GM23338 (cell line): ENCODE results near the gene CYP46A1. TPM values are rescaled to one million over a fixed set of nuclear protein-coding genes. Genes with fewer than 3 reads are reported as not detected.

Experiments used
- ATAC-seq: fragments of 200-7000 bp; cut with Tn5 transposase; 3 replicates; pipeline ENCODE4 v1.9.1; 2020
- DNase-seq: peaks from one replicate; pipeline ENCODE4 v3.0.0-alpha.2; 2015; ENCODE audit warnings: low spot score
- H2AFZ ChIP-seq: fragments of 200-600 bp; sonication (generic); 2 replicates; pipeline ENCODE4 v1.8.0; 2016; ENCODE audit warnings: antibody characterized with exemption, mild to moderate bottlenecking, moderate library complexity
- H3F3A ChIP-seq: fragments of 200-600 bp; sonication (generic); replicated peaks from 2 replicates; pipeline ENCODE4 v1.8.0; 2017; ENCODE audit warnings: antibody characterized with exemption, mixed run types, low read depth
- H3K27ac ChIP-seq: fragments of 200-600 bp; sonication (generic); 2 replicates; pipeline ENCODE4 v1.6.1; 2016; ENCODE audit warnings: low read depth
- H3K27me3 ChIP-seq: fragments of 200-600 bp; sonication (generic); 2 replicates; pipeline ENCODE4 v1.8.0; 2016; ENCODE audit warnings: mild to moderate bottlenecking, mixed run types, moderate library complexity; ENCODE audit not compliant: insufficient read depth
- H3K36me3 ChIP-seq: fragments of 200-600 bp; sonication (generic); 2 replicates; pipeline ENCODE4 v1.8.0; 2016; ENCODE audit warnings: mild to moderate bottlenecking; ENCODE audit not compliant: insufficient read depth
- H3K4me1 ChIP-seq: fragments of 200-600 bp; sonication (generic); 2 replicates; pipeline ENCODE4 v1.8.0; 2016; ENCODE audit warnings: mild to moderate bottlenecking, moderate library complexity; ENCODE audit not compliant: insufficient read depth
- H3K4me2 ChIP-seq: fragments of 200-600 bp; sonication (generic); 2 replicates; pipeline ENCODE4 v1.7.1; 2017; ENCODE audit warnings: mixed run types
- H3K4me3 ChIP-seq: fragments of 200-600 bp; sonication (generic); 2 replicates; pipeline ENCODE4 v1.6.1; 2016; ENCODE audit warnings: mixed run types
- H3K79me2 ChIP-seq: fragments of 200-600 bp; sonication (generic); replicated peaks from 2 replicates; pipeline ENCODE4 v1.8.0; 2017; ENCODE audit warnings: mild to moderate bottlenecking; ENCODE audit not compliant: insufficient read depth
- H3K9me2 ChIP-seq: fragments of 200-600 bp; sonication (generic); 2 replicates; pipeline ENCODE4 v1.8.0; 2017; ENCODE audit not compliant: insufficient read depth
- H4K20me1 ChIP-seq: fragments of 200-600 bp; sonication (generic); replicated peaks from 2 replicates; pipeline ENCODE4 v1.8.0; 2017; ENCODE audit warnings: mild to moderate bottlenecking; ENCODE audit not compliant: insufficient read depth
- H3K27ac Mint-ChIP-seq: 2 replicates; pipeline ENCODE4 v1.8.0; 2020; ENCODE audit warnings: inconsistent platforms, mild to moderate bottlenecking, moderate library complexity, mixed read lengths
- H3K27me3 Mint-ChIP-seq: 3 replicates; pipeline ENCODE4 v1.8.0; 2022; ENCODE audit warnings: low read depth, mild to moderate bottlenecking, moderate library complexity, mixed read lengths, inconsistent platforms; ENCODE audit not compliant: insufficient read depth, poor library complexity
- H3K36me3 Mint-ChIP-seq: 3 replicates; pipeline ENCODE4 v1.8.0; 2021; ENCODE audit warnings: low read depth, mild to moderate bottlenecking, inconsistent platforms, moderate library complexity, mixed read lengths
- H3K4me1 Mint-ChIP-seq: 3 replicates; pipeline ENCODE4 v1.8.0; 2020; ENCODE audit warnings: mild to moderate bottlenecking, inconsistent platforms, mixed read lengths
- H3K4me3 Mint-ChIP-seq: 3 replicates; pipeline ENCODE4 v1.8.0; 2021; ENCODE audit warnings: moderate library complexity, mild to moderate bottlenecking, inconsistent platforms, mixed read lengths
- H3K9me3 Mint-ChIP-seq: 3 replicates; pipeline ENCODE4 v1.8.0; 2020; ENCODE audit warnings: moderate library complexity, mild to moderate bottlenecking, inconsistent platforms, mixed read lengths
- CREB1 ChIP-seq: fragments of 250-450 bp; sonication (Bioruptor Pico); IDR thresholded peaks from 2 replicates; pipeline ENCODE4 v1.5.0; 2020; ENCODE audit warnings: low read depth, mild to moderate bottlenecking, moderate library complexity
- EZH2 ChIP-seq: fragments of 200-600 bp; sonication (generic); IDR thresholded peaks from one replicate; pipeline ENCODE4 v1.8.0; 2017; ENCODE audit warnings: antibody characterized with exemption, mild to moderate bottlenecking, low read depth; ENCODE audit not compliant: unreplicated experiment
- EZH2phosphoT487 ChIP-seq: fragments of 200-600 bp; sonication (generic); IDR thresholded peaks from one replicate; pipeline ENCODE4 v1.8.1; 2018; ENCODE audit warnings: antibody characterized with exemption; ENCODE audit not compliant: unreplicated experiment
- NANOG ChIP-seq: IDR thresholded peaks from 2 replicates; pipeline ENCODE4 v1.6.1; 2016; ENCODE audit warnings: antibody characterized with exemption, borderline replicate concordance
- REST ChIP-seq: IDR thresholded peaks from one replicate; pipeline ENCODE4 v1.6.1; 2018; ENCODE audit warnings: antibody characterized with exemption; ENCODE audit not compliant: unreplicated experiment
- ZNF114 ChIP-seq: fragments of 250-450 bp; sonication (Bioruptor Pico); IDR thresholded peaks from 2 replicates; pipeline ENCODE4 v1.5.0; 2020; ENCODE audit warnings: mild to moderate bottlenecking, moderate library complexity
- ZNF331 ChIP-seq: fragments of 250-450 bp; sonication (Bioruptor Pico); IDR thresholded peaks from 2 replicates; pipeline ENCODE4 v1.5.0; 2020; ENCODE audit warnings: low read depth, mild to moderate bottlenecking, moderate library complexity
- polyA plus RNA-seq: library from polyadenylated mRNA; unstranded; fragments of >200 nt; fragmentation: Nextera tagmentation; extraction: Ambion mirVana; gene quantifications from 2 replicates; pipeline ENCODE4 v1.2.1, GENCODE V29; 2016
- total RNA-seq: library from RNA; depleted of rRNA; stranded (reverse); fragments of >200 nt; shearing (Covaris generic); gene quantifications from 2 replicates; pipeline ENCODE4 v1.2.3, GENCODE V29; 2014
- TF ChIP-seq, protein P1 (sequence below): fragments of 250-450 bp; sonication (Bioruptor Pico); IDR thresholded peaks from 2 replicates; pipeline ENCODE4 v1.5.0; 2020; ENCODE audit warnings: mild to moderate bottlenecking, moderate library complexity
- TF ChIP-seq, protein P2 (sequence below), 2 experiments: fragments of 200-600 bp in 1 of 2; sonication (generic) in 1 of 2; conservative IDR thresholded peaks; 2 replicates each; pipeline versions ENCODE4 v1.5.1 to v1.6.1; 2016 to 2017; ENCODE audit warnings: antibody characterized with exemption in 2 of 2, low read depth in 2 of 2, mild to moderate bottlenecking in 2 of 2, moderate library complexity in 1 of 2

CYP46A1 gene
- total and polyA plus RNA-seq, 2 experiments from 2014 or later: 0.59 to 0.66 TPM

DNA sequence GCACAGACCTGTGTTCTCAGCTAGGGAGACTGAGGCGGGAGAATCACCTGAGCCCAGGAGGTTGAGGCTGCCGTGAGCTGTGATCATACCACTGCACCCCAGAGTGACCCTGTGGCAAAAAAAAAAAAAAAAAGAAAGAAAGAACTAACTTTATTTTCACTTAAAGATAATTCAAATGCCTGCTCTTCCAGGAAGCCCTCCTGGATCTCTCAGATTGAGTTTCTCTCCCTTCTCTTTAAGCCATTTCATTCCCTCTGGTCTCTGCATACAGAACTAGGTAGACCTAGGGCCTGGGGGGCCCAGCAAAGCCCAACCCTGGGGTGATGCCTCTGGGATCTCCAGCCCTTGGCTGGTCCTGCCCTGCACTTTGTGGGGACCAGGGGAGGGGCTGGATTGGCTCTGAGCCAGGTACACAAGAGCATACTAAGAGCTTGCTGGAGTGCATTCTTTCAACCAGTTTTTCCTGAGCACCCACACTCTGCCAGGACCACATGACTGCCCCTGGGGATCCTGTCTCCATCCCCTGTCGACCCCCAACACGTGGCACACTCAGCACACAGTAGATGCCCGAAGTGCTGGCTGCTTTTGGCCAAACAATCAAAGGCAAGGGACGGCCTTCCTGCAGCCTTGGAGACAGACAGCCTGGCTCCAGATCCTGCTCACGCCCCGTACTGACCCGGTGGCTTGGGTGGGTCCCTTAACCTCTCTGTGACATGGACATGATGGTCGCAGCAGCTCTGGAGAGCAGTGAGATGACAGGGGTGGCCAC, 52.7 kb downstream of the CYP46A1 start:
- no peak overlapping the region for H3K4me3 Mint-ChIP-seq
- H3K27me3 ChIP-seq: no peaks in the 10 kb centered on the region
- H3K79me2 ChIP-seq: no peaks in the 10 kb centered on the region
- H4K20me1 ChIP-seq: no peaks in the 10 kb centered on the region
- H3K36me3 ChIP-seq: no peaks in the 10 kb centered on the region
- TF ChIP-seq EZH2phosphoT487 (no peak), ZNF331 (CRISPR knock-in tag) (no peak)
- H3F3A ChIP-seq: no peaks in the 10 kb centered on the region
- H3K27ac ChIP-seq: no peak overlapping the region
- DNase-seq (no peak), ATAC-seq (no peak)
- no peak overlapping the region for H2AFZ ChIP-seq
- no peaks in the 10 kb centered on the region for H3K36me3 Mint-ChIP-seq
- H3K4me1 ChIP-seq: no peaks in the 10 kb centered on the region
- no peak overlapping the region for H3K4me3 ChIP-seq
- H3K27ac Mint-ChIP-seq: no peak overlapping the region
- H3K4me1 Mint-ChIP-seq: peaks cover 6% of the 10 kb centered on the region; the same call in 2 of the 3 replicates
- H3K9me3 Mint-ChIP-seq: no peaks in the 10 kb centered on the region; the same call in 1 of the 3 replicates
- peaks cover 12% of the 10 kb centered on the region for H3K27me3 Mint-ChIP-seq
- H3K4me2 ChIP-seq: no peak overlapping the region
- H3K9me2 ChIP-seq: no peaks in the 10 kb centered on the region

GRCh38 chr14:99737451-99737951, 53.4 kb downstream of the CYP46A1 start:
- Mint-ChIP-seq H3K4me3 (no peak overlapping the region), H3K27me3 (peaks cover 11% of the 10 kb centered on the region), H3K9me3 (peaks cover 3% of the 10 kb centered on the region), H3K4me1 (peaks cover 8% of the 10 kb centered on the region), H3K27ac (no peak overlapping the region), H3K36me3 (no peaks in the 10 kb centered on the region)
- no peaks in the 10 kb centered on the region for H4K20me1 ChIP-seq
- no peaks in the 10 kb centered on the region for H3K27me3 ChIP-seq
- H2AFZ ChIP-seq: no peak overlapping the region
- H3K4me3 ChIP-seq: no peak overlapping the region
- ATAC-seq (no peak), DNase-seq (no peak)
- no peak overlapping the region for H3K27ac ChIP-seq
- H3K4me1 ChIP-seq: no peaks in the 10 kb centered on the region
- no peaks in the 10 kb centered on the region for H3K79me2 ChIP-seq
- no peak overlapping the region for H3K4me2 ChIP-seq
- no peaks in the 10 kb centered on the region for H3K36me3 ChIP-seq
- no peaks in the 10 kb centered on the region for H3K9me2 ChIP-seq
- H3F3A ChIP-seq: no peaks in the 10 kb centered on the region
- TF ChIP-seq EZH2 (no peak), ZNF114 (CRISPR knock-in tag) (no peak), NANOG (no peak), CREB1 (CRISPR knock-in tag) (no peak), REST (no peak)
- TF ChIP-seq, protein P1, sequence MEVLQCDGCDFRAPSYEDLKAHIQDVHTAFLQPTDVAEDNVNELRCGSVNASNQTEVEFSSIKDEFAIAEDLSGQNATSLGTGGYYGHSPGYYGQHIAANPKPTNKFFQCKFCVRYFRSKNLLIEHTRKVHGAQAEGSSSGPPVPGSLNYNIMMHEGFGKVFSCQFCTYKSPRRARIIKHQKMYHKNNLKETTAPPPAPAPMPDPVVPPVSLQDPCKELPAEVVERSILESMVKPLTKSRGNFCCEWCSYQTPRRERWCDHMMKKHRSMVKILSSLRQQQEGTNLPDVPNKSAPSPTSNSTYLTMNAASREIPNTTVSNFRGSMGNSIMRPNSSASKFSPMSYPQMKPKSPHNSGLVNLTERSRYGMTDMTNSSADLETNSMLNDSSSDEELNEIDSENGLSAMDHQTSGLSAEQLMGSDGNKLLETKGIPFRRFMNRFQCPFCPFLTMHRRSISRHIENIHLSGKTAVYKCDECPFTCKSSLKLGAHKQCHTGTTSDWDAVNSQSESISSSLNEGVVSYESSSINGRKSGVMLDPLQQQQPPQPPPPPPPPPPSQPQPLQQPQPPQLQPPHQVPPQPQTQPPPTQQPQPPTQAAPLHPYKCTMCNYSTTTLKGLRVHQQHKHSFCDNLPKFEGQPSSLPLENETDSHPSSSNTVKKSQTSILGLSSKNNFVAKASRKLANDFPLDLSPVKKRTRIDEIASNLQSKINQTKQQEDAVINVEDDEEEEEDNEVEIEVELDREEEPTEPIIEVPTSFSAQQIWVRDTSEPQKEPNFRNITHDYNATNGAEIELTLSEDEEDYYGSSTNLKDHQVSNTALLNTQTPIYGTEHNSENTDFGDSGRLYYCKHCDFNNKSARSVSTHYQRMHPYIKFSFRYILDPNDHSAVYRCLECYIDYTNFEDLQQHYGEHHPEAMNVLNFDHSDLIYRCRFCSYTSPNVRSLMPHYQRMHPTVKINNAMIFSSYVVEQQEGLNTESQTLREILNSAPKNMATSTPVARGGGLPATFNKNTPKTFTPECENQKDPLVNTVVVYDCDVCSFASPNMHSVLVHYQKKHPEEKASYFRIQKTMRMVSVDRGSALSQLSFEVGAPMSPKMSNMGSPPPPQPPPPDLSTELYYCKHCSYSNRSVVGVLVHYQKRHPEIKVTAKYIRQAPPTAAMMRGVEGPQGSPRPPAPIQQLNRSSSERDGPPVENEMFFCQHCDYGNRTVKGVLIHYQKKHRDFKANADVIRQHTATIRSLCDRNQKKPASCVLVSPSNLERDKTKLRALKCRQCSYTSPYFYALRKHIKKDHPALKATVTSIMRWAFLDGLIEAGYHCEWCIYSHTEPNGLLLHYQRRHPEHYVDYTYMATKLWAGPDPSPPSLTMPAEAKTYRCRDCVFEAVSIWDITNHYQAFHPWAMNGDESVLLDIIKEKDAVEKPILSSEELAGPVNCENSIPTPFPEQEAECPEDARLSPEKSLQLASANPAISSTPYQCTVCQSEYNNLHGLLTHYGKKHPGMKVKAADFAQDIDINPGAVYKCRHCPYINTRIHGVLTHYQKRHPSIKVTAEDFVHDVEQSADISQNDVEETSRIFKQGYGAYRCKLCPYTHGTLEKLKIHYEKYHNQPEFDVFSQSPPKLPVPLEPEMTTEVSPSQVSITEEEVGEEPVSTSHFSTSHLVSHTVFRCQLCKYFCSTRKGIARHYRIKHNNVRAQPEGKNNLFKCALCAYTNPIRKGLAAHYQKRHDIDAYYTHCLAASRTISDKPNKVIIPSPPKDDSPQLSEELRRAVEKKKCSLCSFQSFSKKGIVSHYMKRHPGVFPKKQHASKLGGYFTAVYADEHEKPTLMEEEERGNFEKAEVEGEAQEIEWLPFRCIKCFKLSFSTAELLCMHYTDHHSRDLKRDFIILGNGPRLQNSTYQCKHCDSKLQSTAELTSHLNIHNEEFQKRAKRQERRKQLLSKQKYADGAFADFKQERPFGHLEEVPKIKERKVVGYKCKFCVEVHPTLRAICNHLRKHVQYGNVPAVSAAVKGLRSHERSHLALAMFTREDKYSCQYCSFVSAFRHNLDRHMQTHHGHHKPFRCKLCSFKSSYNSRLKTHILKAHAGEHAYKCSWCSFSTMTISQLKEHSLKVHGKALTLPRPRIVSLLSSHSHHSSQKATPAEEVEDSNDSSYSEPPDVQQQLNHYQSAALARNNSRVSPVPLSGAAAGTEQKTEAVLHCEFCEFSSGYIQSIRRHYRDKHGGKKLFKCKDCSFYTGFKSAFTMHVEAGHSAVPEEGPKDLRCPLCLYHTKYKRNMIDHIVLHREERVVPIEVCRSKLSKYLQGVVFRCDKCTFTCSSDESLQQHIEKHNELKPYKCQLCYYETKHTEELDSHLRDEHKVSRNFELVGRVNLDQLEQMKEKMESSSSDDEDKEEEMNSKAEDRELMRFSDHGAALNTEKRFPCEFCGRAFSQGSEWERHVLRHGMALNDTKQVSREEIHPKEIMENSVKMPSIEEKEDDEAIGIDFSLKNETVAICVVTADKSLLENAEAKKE (CRISPR knock-in tag): no peak
- TF ChIP-seq, protein P2, sequence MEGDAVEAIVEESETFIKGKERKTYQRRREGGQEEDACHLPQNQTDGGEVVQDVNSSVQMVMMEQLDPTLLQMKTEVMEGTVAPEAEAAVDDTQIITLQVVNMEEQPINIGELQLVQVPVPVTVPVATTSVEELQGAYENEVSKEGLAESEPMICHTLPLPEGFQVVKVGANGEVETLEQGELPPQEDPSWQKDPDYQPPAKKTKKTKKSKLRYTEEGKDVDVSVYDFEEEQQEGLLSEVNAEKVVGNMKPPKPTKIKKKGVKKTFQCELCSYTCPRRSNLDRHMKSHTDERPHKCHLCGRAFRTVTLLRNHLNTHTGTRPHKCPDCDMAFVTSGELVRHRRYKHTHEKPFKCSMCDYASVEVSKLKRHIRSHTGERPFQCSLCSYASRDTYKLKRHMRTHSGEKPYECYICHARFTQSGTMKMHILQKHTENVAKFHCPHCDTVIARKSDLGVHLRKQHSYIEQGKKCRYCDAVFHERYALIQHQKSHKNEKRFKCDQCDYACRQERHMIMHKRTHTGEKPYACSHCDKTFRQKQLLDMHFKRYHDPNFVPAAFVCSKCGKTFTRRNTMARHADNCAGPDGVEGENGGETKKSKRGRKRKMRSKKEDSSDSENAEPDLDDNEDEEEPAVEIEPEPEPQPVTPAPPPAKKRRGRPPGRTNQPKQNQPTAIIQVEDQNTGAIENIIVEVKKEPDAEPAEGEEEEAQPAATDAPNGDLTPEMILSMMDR (conservative IDR thresholded peaks at IDR 0.05; ENCODE audit: low read depth in 2 of 2): no peak
